Mesodermal cell (in vitro differentiated cells): ENCODE measurements around the gene CXCR6. TPM values are rescaled to one million over a fixed set of nuclear protein-coding genes. Genes with fewer than 3 reads are reported as not detected.

Experiments
- H3K27ac ChIP-seq: 2 replicates; pipeline ENCODE4 v1.7.0; 2013; ENCODE audit warnings: mild to moderate bottlenecking, low read depth, low read length, moderate library complexity; ENCODE audit not compliant: severe bottlenecking
- H3K36me3 ChIP-seq: 2 replicates; pipeline ENCODE4 v1.7.1; 2013; ENCODE audit warnings: mild to moderate bottlenecking, low read length, moderate library complexity; ENCODE audit not compliant: control insufficient read depth, insufficient read depth
- H3K4me1 ChIP-seq: one replicate; pipeline ENCODE4 v1.7.1; 2013; ENCODE audit warnings: mild to moderate bottlenecking, low read length; ENCODE audit not compliant: insufficient read depth, control insufficient read depth, poor library complexity, severe bottlenecking
- H3K4me3 ChIP-seq: 2 replicates; pipeline ENCODE4 v1.7.0; 2013; ENCODE audit warnings: low read length, control low read depth, mild to moderate bottlenecking; ENCODE audit not compliant: insufficient read depth, poor library complexity, severe bottlenecking; ENCODE audit errors: extremely low read depth
- H3K9me3 ChIP-seq: 2 replicates; pipeline ENCODE4 v1.7.1; 2013; ENCODE audit warnings: mild to moderate bottlenecking, low read length, moderate library complexity; ENCODE audit not compliant: control insufficient read depth
- WGBS, 2 experiments: methylation state at CpG; one replicate each; pipeline ENCODE4 v1.1.5; 2013; ENCODE audit warnings: missing lambda C conversion rate in 2 of 2; ENCODE audit not compliant: insufficient coverage in 2 of 2; 5-methylcytosine and 5-hydroxymethylcytosine counted together
- polyA plus RNA-seq, 2 experiments: library from polyadenylated mRNA; stranded (reverse); fragments of 50-300 nt; gene quantifications; one replicate each; pipeline ENCODE4 v1.2.3, GENCODE V29; 2013

The CXCR6 gene
- polyA plus RNA-seq (2013, experiment 1 of 2), result not detected
- not detected for polyA plus RNA-seq (2013, experiment 2 of 2)

DNA sequence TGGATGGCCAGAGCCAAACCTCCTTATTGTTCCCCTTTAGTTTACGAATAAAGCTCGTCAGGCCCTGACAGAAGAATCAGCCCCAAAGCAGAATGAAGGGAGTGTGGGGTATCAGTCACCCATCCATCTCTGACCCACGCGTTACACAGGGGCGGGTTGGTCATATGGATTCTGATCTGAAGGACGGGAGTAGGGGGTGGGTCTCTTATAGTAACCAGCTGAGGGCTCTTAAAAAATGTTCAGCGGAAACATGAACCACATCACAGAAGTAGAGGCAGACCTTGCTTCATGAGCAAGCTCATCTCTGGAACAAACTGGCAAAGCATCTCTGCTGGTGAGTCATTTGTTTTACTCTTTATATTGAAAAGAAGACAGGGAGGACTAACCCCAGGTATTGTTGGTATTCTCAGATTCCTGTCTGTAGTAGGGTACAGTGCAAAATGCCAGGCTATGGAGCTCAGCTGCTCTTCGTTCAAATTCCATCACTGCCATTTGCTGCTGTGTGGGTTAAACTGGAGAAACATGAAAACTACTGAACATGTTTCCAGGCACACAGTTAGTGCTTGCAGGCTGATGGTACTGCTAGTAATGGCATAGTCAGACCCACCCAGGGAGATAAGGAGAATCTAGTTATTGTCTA lies at the start of gene CXCR6:
Gene CXCR6, plus strand, starts transcription at position 258 of the 640 bp plus-strand sequence. CDS start 3,018 bp downstream, outside the sequence.
- 95 to 98% methylated on average over 4 to 8 of the region's 8 CpGs for WGBS, 2 experiments
- Histone ChIP-seq H3K4me1 (peaks cover 5% of the 10 kb centered on the region), H3K27ac (no peak within 1 kb of the TSS), H3K4me3 (no peak within 1 kb of the TSS), H3K36me3 (peaks cover 19% of the 10 kb centered on the region), H3K9me3 (no peaks in the 10 kb centered on the region)

- H3K36me3 ChIP-seq, result no peaks in the 10 kb centered on the region
These were observed 49.2 kb upstream of the CXCR6 start for GRCh38 chr3:45894015-45894414.

DNA sequence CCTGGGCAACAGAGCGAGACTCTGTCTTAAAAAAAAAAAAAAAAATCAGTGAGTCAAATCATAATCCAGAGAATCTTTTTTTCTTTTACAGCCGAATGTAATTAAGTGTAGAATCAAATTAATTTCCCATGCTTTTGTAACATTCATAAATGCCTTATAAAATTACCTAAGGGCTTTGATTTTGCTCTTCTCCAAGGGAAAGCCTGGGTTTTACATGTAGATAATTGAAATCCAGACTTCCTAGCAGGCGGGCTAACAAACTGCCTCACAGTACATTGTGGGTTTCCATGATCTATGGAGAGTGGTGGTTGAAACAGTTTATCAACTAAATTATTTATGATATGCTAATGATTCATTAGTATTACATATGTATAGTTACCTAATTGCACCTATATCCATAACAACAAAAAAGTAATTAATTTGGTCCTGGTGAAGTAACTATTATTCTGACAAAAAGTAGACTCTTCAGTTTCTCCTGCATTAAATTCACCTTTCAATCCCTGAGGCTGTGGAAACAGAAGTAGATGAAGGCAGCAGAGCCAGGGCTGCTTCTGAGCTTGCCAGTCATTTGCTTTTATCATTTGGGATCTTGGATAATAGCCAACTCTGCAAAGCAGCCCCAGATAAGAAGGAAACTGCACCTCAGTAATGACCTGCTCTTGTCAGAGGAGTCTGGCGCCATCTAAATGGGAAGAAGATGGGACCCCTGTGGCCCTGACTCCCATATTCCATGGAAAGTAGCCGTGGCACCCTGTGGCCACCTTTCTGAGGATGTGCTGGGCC lies 47.4 kb upstream of the CXCR6 start:
- H3K27ac ChIP-seq, result no peak overlapping the region
- no peaks in the 10 kb centered on the region for H3K9me3 ChIP-seq
- H3K36me3 ChIP-seq, result no peaks in the 10 kb centered on the region
- no peak overlapping the region for H3K4me3 ChIP-seq
- peaks cover 10% of the 10 kb centered on the region for H3K4me1 ChIP-seq
- 83 to 94% methylated on average over 2 to 3 of the region's 5 CpGs for WGBS, 2 experiments

More at GRCh38 chr3:45894015-45894414, 49.2 kb upstream of the CXCR6 start:
- Histone ChIP-seq H3K4me1 (peaks cover 10% of the 10 kb centered on the region), H3K4me3 (no peak overlapping the region), H3K27ac (no peak overlapping the region), H3K9me3 (no peaks in the 10 kb centered on the region)
- 80 to 96% methylated on average over 4 of the region's 6 CpGs for WGBS, 2 experiments

GRCh38 chr3:45896956-45897355 lies 46.3 kb upstream of the CXCR6 start:
- H3K36me3 ChIP-seq, result no peaks in the 10 kb centered on the region
- H3K4me3 ChIP-seq, result no peak overlapping the region
- peak overlapping the region; percentile 31 for H3K27ac ChIP-seq
- H3K9me3 ChIP-seq, result no peaks in the 10 kb centered on the region
- 75 to 76% methylated on average over 1 to 2 of the region's 3 CpGs for WGBS, 2 experiments
- peaks cover 10% of the 10 kb centered on the region for H3K4me1 ChIP-seq

DNA sequence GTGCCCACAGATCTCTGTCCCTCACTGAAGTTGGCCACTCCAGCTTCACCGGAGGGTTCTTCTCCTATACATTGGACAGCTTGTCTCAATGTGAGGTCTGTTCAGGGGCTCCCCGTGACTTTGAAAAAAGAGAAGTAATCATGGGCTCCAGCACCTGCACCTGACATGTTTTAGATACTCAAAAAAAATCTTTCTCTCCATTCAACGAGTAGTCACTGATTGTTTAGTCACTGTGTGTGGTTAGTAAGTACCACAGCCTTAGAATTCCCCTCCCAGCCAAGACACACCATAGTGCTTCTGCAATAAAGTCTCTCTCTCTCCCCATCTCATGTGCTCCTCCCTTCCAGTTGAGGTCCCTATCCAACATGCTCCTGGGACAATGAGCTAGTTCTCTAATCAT lies 38.3 kb upstream of the CXCR6 start:
- H3K4me3 ChIP-seq, result no peak overlapping the region
- H3K4me1 ChIP-seq, result peaks cover 9% of the 10 kb centered on the region
- 82 to 100% methylated on average over 1 to 2 of the region's 3 CpGs for WGBS, 2 experiments
- H3K27ac ChIP-seq, result no peak overlapping the region
- no peaks in the 10 kb centered on the region for H3K9me3 ChIP-seq
- no peaks in the 10 kb centered on the region for H3K36me3 ChIP-seq

GRCh38 chr3:45905755-45906154 lies 37.5 kb upstream of the CXCR6 start:
- peaks cover 9% of the 10 kb centered on the region for H3K4me1 ChIP-seq
- no peak overlapping the region for H3K27ac ChIP-seq
- no peak overlapping the region for H3K4me3 ChIP-seq
- WGBS, 2 experiments, result 71 to 94% methylated on average over 2 to 3 of the region's 3 CpGs
- no peaks in the 10 kb centered on the region for H3K36me3 ChIP-seq
- H3K9me3 ChIP-seq, result no peaks in the 10 kb centered on the region

GRCh38 chr3:45906681-45907407 lies 36.4 kb upstream of the CXCR6 start:
- no peak overlapping the region for H3K27ac ChIP-seq
- WGBS, 2 experiments, result 71 to 76% methylated on average over 8 to 9 of the region's 9 CpGs
- no peak overlapping the region for H3K4me3 ChIP-seq

DNA sequence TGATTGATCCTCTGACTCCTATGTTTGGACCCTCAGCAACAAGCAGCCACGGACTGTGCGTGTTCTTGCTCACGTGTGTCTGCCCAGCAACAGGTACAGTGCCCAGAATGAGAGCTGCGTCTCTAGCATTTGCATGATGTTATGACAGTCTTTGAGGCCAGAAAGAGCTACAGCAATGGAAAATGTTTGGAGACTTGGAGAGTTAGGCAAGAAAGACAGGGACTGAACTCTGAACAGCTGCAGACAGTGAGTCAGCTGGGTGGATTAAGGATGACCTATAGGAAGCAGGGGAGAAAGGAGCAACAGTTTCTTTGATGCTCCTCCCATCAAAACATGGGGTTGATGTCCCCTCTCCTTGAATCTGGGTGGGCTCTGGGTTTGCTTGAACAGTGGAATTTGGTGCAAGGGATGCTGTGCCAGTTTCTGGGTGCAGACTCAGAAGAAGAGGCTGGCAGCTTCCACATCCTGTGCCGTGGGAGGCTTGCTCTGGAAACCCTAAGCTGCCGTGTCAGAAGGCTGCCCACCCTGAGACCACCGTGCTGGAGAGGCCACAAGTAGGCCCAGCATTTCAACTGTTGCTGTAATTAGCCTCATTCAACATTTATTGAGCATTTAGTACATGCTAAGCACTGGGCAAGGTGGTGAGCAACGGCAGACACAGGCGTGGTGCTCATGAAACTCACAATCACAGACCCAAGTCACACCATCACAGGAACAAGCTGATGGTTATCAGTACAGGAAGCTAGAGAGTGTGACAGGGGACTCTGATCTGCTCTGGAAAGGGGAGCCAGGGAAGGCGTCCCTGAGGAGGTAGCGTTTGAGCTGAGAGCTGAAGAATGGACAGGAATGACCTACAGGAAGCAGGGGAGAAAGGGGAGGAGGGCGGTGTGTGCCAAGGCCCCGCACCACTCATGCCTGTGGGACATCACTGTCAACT lies 35.2 kb upstream of the CXCR6 start:
- no peak overlapping the region for H3K4me3 ChIP-seq
- 82 to 85% methylated on average over 9 to 10 of the region's 13 CpGs for WGBS, 2 experiments
- peaks cover 9% of the 10 kb centered on the region for H3K4me1 ChIP-seq
- no peak overlapping the region for H3K27ac ChIP-seq
- no peaks in the 10 kb centered on the region for H3K36me3 ChIP-seq
- H3K9me3 ChIP-seq, result no peaks in the 10 kb centered on the region

More at GRCh38 chr3:45906681-45907407, 36.4 kb upstream of the CXCR6 start:
- H3K4me1 ChIP-seq, result peaks cover 9% of the 10 kb centered on the region
- no peaks in the 10 kb centered on the region for H3K9me3 ChIP-seq
- no peaks in the 10 kb centered on the region for H3K36me3 ChIP-seq

DNA sequence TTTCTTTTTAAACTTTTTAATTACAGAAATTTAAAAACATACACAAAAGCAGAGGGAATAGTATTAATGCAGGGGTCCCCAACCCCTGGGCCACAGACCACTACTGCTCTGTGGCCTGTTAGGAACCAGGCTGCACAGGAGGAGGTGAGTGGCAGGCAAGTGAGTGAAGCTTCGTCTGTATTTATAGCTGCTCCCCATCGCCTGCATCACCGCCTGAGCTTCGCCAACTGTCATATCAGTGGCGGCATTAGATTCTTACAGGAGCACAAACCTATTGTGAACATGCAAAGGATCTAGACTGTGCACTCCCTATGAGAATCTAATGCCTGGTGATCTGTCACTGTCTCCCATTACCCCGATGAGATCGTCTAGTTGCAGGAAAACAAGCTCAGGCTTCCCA lies 34.5 kb upstream of the CXCR6 start:
- peaks cover 9% of the 10 kb centered on the region for H3K4me1 ChIP-seq
- H3K27ac ChIP-seq, result no peak overlapping the region
- H3K4me3 ChIP-seq, result no peak overlapping the region
- no peaks in the 10 kb centered on the region for H3K9me3 ChIP-seq
- no peaks in the 10 kb centered on the region for H3K36me3 ChIP-seq
- 94 to 99% methylated on average over 5 of the region's 7 CpGs for WGBS, 2 experiments

DNA sequence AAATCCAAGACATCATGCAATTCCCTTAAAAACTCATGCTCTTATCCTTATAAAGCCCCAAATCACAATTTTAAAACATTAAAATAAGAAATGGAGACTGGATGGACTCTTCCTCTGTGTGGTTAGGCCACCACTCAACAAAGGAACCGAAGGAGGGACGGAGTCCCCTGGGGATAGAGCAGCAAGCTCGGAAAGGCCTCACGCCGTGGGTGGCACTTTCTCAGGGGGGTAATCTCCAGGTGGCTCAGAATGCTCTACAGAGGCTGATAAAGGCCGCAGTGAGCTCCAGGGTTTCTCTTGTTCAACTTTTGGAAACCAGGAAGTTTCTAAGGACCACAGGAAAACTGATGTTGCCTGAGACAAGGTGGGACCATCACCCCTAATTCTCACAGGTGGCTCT lies 33.7 kb upstream of the CXCR6 start:
- Histone ChIP-seq H3K4me1 (peaks cover 9% of the 10 kb centered on the region), H3K4me3 (no peak overlapping the region), H3K36me3 (no peaks in the 10 kb centered on the region), H3K27ac (no peak overlapping the region), H3K9me3 (no peaks in the 10 kb centered on the region)
- WGBS, 2 experiments, result 83 to 94% methylated on average over 6 of the region's 6 CpGs
